A673 (cell line): ENCODE measurements around the gene DPY30. TPM values are rescaled to one million over a fixed set of nuclear protein-coding genes. Genes with fewer than 3 reads are reported as not detected.

Source experiments
- BruUV-seq: library from RNA; stranded (reverse); fragments of 400-500 nt; replicated peaks from 2 replicates; lab custom pipeline; 2021; lab: Mats Ljungman, UMichigan
- CTCF ChIA-PET: fragments of 300-600 bp; sonication (Branson Sonifier 250); formaldehyde crosslinking; loops from one replicate; lab custom pipeline; 2022; ENCODE audit warnings: antibody characterized with exemption; lab: Charles Lee
- POLR2A ChIA-PET: fragments of 300-600 bp; sonication (Branson Sonifier 250); formaldehyde crosslinking; loops from one replicate; lab custom pipeline; 2022; ENCODE audit warnings: antibody characterized with exemption; ENCODE audit not compliant: low non-redundant PET; lab: Charles Lee
- DNase-seq: peaks from one replicate; pipeline ENCODE4 v3.0.0-alpha.2; 2015; ENCODE audit warnings: low spot score
- H3K27ac ChIP-seq: fragments of 200-600 bp; sonication (generic); 2 replicates; pipeline ENCODE4 v1.5.1; 2016; ENCODE audit warnings: mixed run types, low read depth, mild to moderate bottlenecking, mixed read lengths, antibody characterized with exemption, low read length; ENCODE audit not compliant: poor library complexity, severe bottlenecking
- H3K27me3 ChIP-seq: fragments of 200-600 bp; sonication (generic); replicated peaks from 2 replicates; pipeline ENCODE4 v1.6.1; 2017; ENCODE audit warnings: mixed run types, low read depth, mild to moderate bottlenecking, mixed read lengths, antibody characterized with exemption, low read length; ENCODE audit not compliant: insufficient read depth, poor library complexity
- H3K36me3 ChIP-seq: fragments of 200-600 bp; sonication (generic); 2 replicates; pipeline ENCODE4 v1.6.1; 2016; ENCODE audit warnings: mixed run types, mild to moderate bottlenecking, mixed read lengths, antibody characterized with exemption, low read length; ENCODE audit not compliant: insufficient read depth, poor library complexity, severe bottlenecking
- H3K4me1 ChIP-seq: fragments of 200-600 bp; sonication (generic); 2 replicates; pipeline ENCODE4 v1.6.1; 2017; ENCODE audit warnings: mixed run types, mild to moderate bottlenecking, mixed read lengths, antibody characterized with exemption, low read length; ENCODE audit not compliant: insufficient read depth, poor library complexity, severe bottlenecking
- H3K4me3 ChIP-seq: fragments of 200-600 bp; sonication (generic); 2 replicates; pipeline ENCODE4 v1.5.1; 2016; ENCODE audit warnings: low read depth, mixed run types, mild to moderate bottlenecking, mixed read lengths, low read length; ENCODE audit not compliant: poor library complexity, severe bottlenecking
- H3K9me3 ChIP-seq: fragments of 200-600 bp; sonication (generic); 2 replicates; pipeline ENCODE4 v1.6.1; 2016; ENCODE audit warnings: mixed run types, low read depth, mild to moderate bottlenecking, mixed read lengths, antibody characterized with exemption, low read length; ENCODE audit not compliant: poor library complexity, severe bottlenecking
- EZH2 ChIP-seq: fragments of 200-600 bp; sonication (generic); IDR thresholded peaks from 2 replicates; pipeline ENCODE4 v1.6.1; 2017; ENCODE audit warnings: borderline replicate concordance, low read depth, mild to moderate bottlenecking, mixed read lengths, antibody characterized with exemption, low read length; ENCODE audit not compliant: poor library complexity, severe bottlenecking
- intact Hi-C: fragments of 100-400 bp; cut with micrococcal nuclease; formaldehyde crosslinking; loops from one replicate; pipeline ENCODE4 v1.10.0; 2022; ENCODE audit not compliant: unreplicated experiment
- total RNA-seq: library from RNA; stranded (reverse); gene quantifications from 2 replicates; pipeline ENCODE4 v1.2.3, GENCODE V29; 2021
- TF ChIP-seq, protein P1 (sequence below): fragments of 300-800, 200-600 bp; sonication (generic); conservative IDR thresholded peaks from 2 replicates; pipeline ENCODE4 v1.5.1; 2017; ENCODE audit warnings: low read depth, mild to moderate bottlenecking, antibody characterized with exemption, low read length, moderate library complexity, mixed read lengths

The DPY30 gene
- total RNA-seq, 1 experiment from 2014 or later: 90.8 TPM

DNA sequence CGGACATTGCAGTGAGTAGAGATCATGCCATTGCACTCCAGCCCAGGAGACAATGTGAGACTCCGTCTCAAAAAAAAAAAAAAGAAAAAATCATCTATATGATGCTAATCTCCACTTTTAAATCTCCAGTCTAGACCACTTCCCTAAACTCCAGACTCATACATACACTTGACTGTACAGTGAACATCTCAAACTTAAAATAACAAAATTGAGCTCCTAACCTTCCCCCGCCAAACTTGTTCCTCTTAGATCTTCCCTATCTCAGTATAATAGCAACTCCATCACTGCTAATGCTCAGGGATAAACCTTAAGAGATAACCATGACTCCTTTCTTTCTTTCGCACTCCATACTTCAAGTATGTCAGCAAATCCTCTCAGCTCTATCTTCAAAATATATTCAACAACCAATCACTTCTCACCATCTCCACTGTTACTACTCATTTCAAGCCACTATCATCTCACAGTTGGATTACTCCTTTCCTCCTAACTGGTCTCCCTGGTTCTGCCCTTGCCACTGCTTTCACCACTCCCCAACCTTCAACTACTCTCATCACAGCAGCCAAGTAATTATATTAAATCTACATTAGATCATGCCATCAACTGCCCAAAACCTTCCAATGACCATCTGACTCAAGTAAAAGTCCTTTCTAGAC, 40.7 kb downstream of the DPY30 start:
- H3K36me3 ChIP-seq: no peaks in the 10 kb centered on the region
- H3K9me3 ChIP-seq: no peaks in the 10 kb centered on the region
- intact Hi-C loops: no loop called here
- H3K4me3 ChIP-seq: no peak overlapping the region
- no peak for DNase-seq
- H3K27me3 ChIP-seq: no peaks in the 10 kb centered on the region
- CTCF ChIA-PET: no interaction called here
- POLR2A ChIA-PET: no interaction called here
- no peak for TF ChIP-seq EZH2
- TF ChIP-seq, protein P1, sequence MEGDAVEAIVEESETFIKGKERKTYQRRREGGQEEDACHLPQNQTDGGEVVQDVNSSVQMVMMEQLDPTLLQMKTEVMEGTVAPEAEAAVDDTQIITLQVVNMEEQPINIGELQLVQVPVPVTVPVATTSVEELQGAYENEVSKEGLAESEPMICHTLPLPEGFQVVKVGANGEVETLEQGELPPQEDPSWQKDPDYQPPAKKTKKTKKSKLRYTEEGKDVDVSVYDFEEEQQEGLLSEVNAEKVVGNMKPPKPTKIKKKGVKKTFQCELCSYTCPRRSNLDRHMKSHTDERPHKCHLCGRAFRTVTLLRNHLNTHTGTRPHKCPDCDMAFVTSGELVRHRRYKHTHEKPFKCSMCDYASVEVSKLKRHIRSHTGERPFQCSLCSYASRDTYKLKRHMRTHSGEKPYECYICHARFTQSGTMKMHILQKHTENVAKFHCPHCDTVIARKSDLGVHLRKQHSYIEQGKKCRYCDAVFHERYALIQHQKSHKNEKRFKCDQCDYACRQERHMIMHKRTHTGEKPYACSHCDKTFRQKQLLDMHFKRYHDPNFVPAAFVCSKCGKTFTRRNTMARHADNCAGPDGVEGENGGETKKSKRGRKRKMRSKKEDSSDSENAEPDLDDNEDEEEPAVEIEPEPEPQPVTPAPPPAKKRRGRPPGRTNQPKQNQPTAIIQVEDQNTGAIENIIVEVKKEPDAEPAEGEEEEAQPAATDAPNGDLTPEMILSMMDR: no peak
- H3K27ac ChIP-seq: no peak overlapping the region
- BruUV-seq: no TSS peak
- H3K4me1 ChIP-seq: peaks cover 6% of the 10 kb centered on the region

DNA sequence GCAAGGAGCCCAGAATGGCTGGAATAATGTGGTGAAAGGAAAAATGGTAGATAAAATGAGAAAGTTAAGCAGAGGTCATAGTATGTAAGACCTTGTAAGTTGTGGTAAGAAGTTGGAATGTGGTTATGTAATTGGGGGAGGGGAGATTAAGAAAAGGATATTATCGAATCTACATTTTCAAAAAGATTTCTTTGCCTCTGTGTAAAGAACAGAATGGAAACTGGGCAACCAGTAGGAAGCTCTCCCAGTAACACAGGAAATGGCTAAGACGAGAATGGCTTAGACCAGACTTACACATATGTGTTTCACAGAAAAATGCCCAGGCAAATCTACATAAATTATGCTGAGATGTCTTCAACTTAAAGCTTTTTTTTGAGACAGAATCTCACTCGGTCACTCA, 42.0 kb downstream of the DPY30 start:
- TF ChIP-seq, protein P1: no peak
- no peak for TF ChIP-seq EZH2
- ChIA-PET POLR2A (interaction anchor here (0.5 kb wide), 2 partner anchors 21 to 66 kb away, joined by 3 to 5 read pairs; no protein-coding TSS in a partner anchor), CTCF (no interaction called here)
- peak; percentile 60 for DNase-seq
- H3K27me3 ChIP-seq: no peaks in the 10 kb centered on the region
- peaks cover 6% of the 10 kb centered on the region for H3K4me1 ChIP-seq
- intact Hi-C loops: no loop called here
- H3K4me3 ChIP-seq: no peak overlapping the region
- H3K9me3 ChIP-seq: no peaks in the 10 kb centered on the region
- no TSS peak for BruUV-seq
- H3K27ac ChIP-seq: no peak overlapping the region
- H3K36me3 ChIP-seq: no peaks in the 10 kb centered on the region

DNA sequence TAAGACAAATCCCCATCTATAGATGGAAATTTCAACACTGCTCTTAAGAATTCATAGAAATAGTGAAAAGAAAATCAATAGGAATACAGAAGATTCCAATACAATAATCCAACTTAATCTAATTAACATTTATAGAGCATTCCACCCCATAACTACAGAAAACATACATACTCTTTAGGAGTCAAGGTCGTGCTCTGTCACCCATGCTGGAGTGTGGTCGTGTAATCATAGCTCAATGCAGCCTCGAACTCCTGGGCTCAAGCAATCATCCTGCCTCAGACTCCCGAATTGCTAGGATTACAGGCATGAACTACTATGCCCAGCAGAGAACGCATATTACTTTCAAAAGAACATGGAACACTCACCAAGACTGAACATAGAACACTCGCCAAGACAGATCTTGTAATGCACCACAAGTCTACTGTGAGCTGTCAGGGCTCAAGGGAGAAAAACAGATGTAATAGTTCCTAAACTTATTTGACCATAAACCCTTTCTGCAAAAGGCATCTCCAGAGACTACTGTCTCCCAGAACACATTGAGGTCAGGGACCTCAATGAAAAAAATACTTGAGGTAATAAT, 42.9 kb downstream of the DPY30 start:
- no peak for DNase-seq
- H3K27ac ChIP-seq: no peak overlapping the region
- TF ChIP-seq, protein P1: no peak
- TF ChIP-seq EZH2: no peak
- H3K36me3 ChIP-seq: no peaks in the 10 kb centered on the region
- intact Hi-C loops: no loop called here
- H3K27me3 ChIP-seq: no peaks in the 10 kb centered on the region
- H3K9me3 ChIP-seq: no peaks in the 10 kb centered on the region
- CTCF ChIA-PET: no interaction called here
- POLR2A ChIA-PET: no interaction called here
- no TSS peak for BruUV-seq
- H3K4me3 ChIP-seq: no peak overlapping the region
- peaks cover 6% of the 10 kb centered on the region for H3K4me1 ChIP-seq
